HL-60 (cell line): ENCODE data around the gene VPS13D.

ENCODE experiments used
- DNase-seq, 2 experiments: peaks; one replicate each; pipeline ENCODE4 v3.0.0-alpha.2; 2010 to 2020; ENCODE audit warnings: low read depth in 1 of 2, low spot score in 1 of 2
- H3K27ac ChIP-seq: fragments of 250-450 bp; sonication (Bioruptor Pico); replicated peaks from 2 replicates; pipeline ENCODE4 v1.5.1; 2020; ENCODE audit warnings: mild to moderate bottlenecking, moderate library complexity
- H3K27me3 ChIP-seq: fragments of 250-450 bp; sonication (Bioruptor Pico); 2 replicates; pipeline ENCODE4 v1.5.1; 2021; ENCODE audit warnings: mild to moderate bottlenecking, moderate library complexity; ENCODE audit not compliant: insufficient read depth, poor library complexity, severe bottlenecking
- H3K4me3 ChIP-seq: replicated peaks from 2 replicates; pipeline ENCODE4 v1.5.1; 2011; ENCODE audit warnings: mild to moderate bottlenecking, control low read depth, low read length; ENCODE audit not compliant: insufficient read depth
- CTCF ChIP-seq: IDR thresholded peaks from one replicate; pipeline ENCODE4 v1.5.1; 2011; ENCODE audit warnings: low read length, control low read depth, inconsistent platforms; ENCODE audit not compliant: insufficient read depth
- GABPA ChIP-seq: IDR thresholded peaks from 2 replicates; pipeline ENCODE4 v1.6.1; 2012; ENCODE audit warnings: low read depth
- POLR2AphosphoS5 ChIP-seq: IDR thresholded peaks from 2 replicates; pipeline ENCODE4 v1.6.1; 2012; ENCODE audit warnings: low read depth
- REST ChIP-seq: IDR thresholded peaks from 2 replicates; pipeline ENCODE4 v1.6.1; 2012; ENCODE audit warnings: low read depth; ENCODE audit not compliant: insufficient replicate concordance
- SPI1 ChIP-seq: IDR thresholded peaks from 2 replicates; pipeline ENCODE4 v1.6.1; 2012; ENCODE audit warnings: low read depth, mild to moderate bottlenecking, borderline replicate concordance

The VPS13D gene

GRCh38 chr1:12203216-12204007 is 26.4 kb upstream of the VPS13D start:
- H3K4me3 ChIP-seq, result no peak overlapping the region
- DNase-seq, result no peak
- no peaks in the 10 kb centered on the region for H3K27me3 ChIP-seq
- TF ChIP-seq POLR2AphosphoS5 (no peak), CTCF (no peak), REST (no peak), SPI1 (no peak)
- no peak overlapping the region for H3K27ac ChIP-seq

GRCh38 chr1:12204140-12204539 is 25.7 kb upstream of the VPS13D start:
- no peak for DNase-seq
- no peaks in the 10 kb centered on the region for H3K27me3 ChIP-seq
- H3K27ac ChIP-seq, result no peak overlapping the region
- TF ChIP-seq REST, result no peak
- no peak for TF ChIP-seq SPI1
- TF ChIP-seq GABPA, result no peak
- no peak for TF ChIP-seq POLR2AphosphoS5
- no peak for TF ChIP-seq CTCF
- H3K4me3 ChIP-seq, result no peak overlapping the region

- Histone ChIP-seq H3K27ac (no peak overlapping the region), H3K27me3 (no peaks in the 10 kb centered on the region), H3K4me3 (no peak overlapping the region)
- TF ChIP-seq CTCF (no peak), REST (no peak), GABPA (no peak), POLR2AphosphoS5 (no peak)
- no peak for DNase-seq
Measured at GRCh38 chr1:12204754-12205658, 24.8 kb upstream of the VPS13D start.
